OCI-LY7 (cell line): Measurements from ENCODE around the gene DNAJB14. TPM values are rescaled to one million over a fixed set of nuclear protein-coding genes. Genes with fewer than 3 reads are reported as not detected.

Experiments used
- BruUV-seq: library from RNA; stranded (reverse); fragments of 400-500 nt; replicated peaks from 2 replicates; lab custom pipeline; 2021; lab: Mats Ljungman, UMichigan
- CTCF ChIA-PET: fragments of 300-600 bp; sonication (Branson Sonifier 250); formaldehyde crosslinking; loops from one replicate; lab custom pipeline; 2022; ENCODE audit warnings: antibody characterized with exemption; ENCODE audit not compliant: unreplicated experiment; lab: Charles Lee
- POLR2A ChIA-PET: fragments of 300-600 bp; sonication (Branson Sonifier 250); formaldehyde crosslinking; loops from one replicate; lab custom pipeline; 2022; ENCODE audit warnings: antibody characterized with exemption; lab: Charles Lee
- DNase-seq: peaks from one replicate; pipeline ENCODE4 v3.0.0-alpha.2; 2015; ENCODE audit warnings: low spot score
- H2AFZ ChIP-seq: fragments of 200-600 bp; sonication (generic), shearing (Covaris generic); 2 replicates; pipeline ENCODE4 v1.6.1; 2014; ENCODE audit warnings: mild to moderate bottlenecking, antibody characterized with exemption, low read length, moderate library complexity
- H3K27ac ChIP-seq: fragments of 200-600 bp; sonication (generic); 2 replicates; pipeline ENCODE4 v1.5.1; 2014; ENCODE audit warnings: mixed run types, low read depth, mild to moderate bottlenecking, moderate library complexity, low read length, inconsistent platforms; ENCODE audit not compliant: poor library complexity, severe bottlenecking
- H3K36me3 ChIP-seq: fragments of 200-600 bp; sonication (generic); 2 replicates; pipeline ENCODE4 v1.6.1; 2014; ENCODE audit warnings: mild to moderate bottlenecking, antibody characterized with exemption, low read length, moderate library complexity, mixed read lengths; ENCODE audit not compliant: insufficient read depth
- H3K4me1 ChIP-seq: fragments of 200-600 bp; sonication (generic); 2 replicates; pipeline ENCODE4 v1.5.1; 2014; ENCODE audit warnings: mild to moderate bottlenecking, low read length; ENCODE audit not compliant: insufficient read depth, poor library complexity, severe bottlenecking
- H3K4me2 ChIP-seq: fragments of 200-600 bp; sonication (generic); 2 replicates; pipeline ENCODE4 v1.6.1; 2014; ENCODE audit warnings: mild to moderate bottlenecking, low read length
- H3K4me3 ChIP-seq: fragments of 200-600 bp; sonication (generic); 2 replicates; pipeline ENCODE4 v1.5.1; 2014; ENCODE audit warnings: mild to moderate bottlenecking, low read depth, low read length; ENCODE audit not compliant: poor library complexity, severe bottlenecking
- H3K79me2 ChIP-seq: fragments of 200-600 bp; sonication (generic); 2 replicates; pipeline ENCODE4 v1.6.1; 2016; ENCODE audit warnings: low read depth, mild to moderate bottlenecking, low read length, moderate library complexity, mixed read lengths; ENCODE audit not compliant: insufficient read depth
- H3K9me2 ChIP-seq: fragments of 200-600 bp; sonication (generic); 2 replicates; pipeline ENCODE4 v1.6.1; 2016; ENCODE audit warnings: mild to moderate bottlenecking, low read length, mixed read lengths; ENCODE audit not compliant: insufficient read depth
- H3K9me3 ChIP-seq: fragments of 200-600 bp; sonication (generic); 2 replicates; pipeline ENCODE4 v1.6.1; 2014; ENCODE audit warnings: mild to moderate bottlenecking, mixed run types, low read length, mixed read lengths
- H4K20me1 ChIP-seq: fragments of 200-600 bp; sonication (generic); 2 replicates; pipeline ENCODE4 v1.6.1; 2014; ENCODE audit warnings: mild to moderate bottlenecking, antibody characterized with exemption, low read length, moderate library complexity, mixed read lengths; ENCODE audit not compliant: insufficient read depth
- CTCF ChIP-seq: fragments of 200-600 bp; sonication (generic); conservative IDR thresholded peaks from 2 replicates; pipeline ENCODE4 v1.5.1; 2014; ENCODE audit warnings: mild to moderate bottlenecking, antibody characterized with exemption, low read length, moderate library complexity, mixed read lengths
- EZH2phosphoT487 ChIP-seq: fragments of 200-600 bp; sonication (generic); IDR thresholded peaks from 2 replicates; pipeline ENCODE4 v1.6.1; 2018; ENCODE audit warnings: low read depth, borderline replicate concordance, mild to moderate bottlenecking, mixed run types, antibody characterized with exemption, low read length, moderate library complexity, mixed read lengths
- intact Hi-C: fragments of 100-400 bp; cut with micrococcal nuclease; formaldehyde crosslinking; loops from one replicate; pipeline ENCODE4 v1.10.0; 2022; ENCODE audit not compliant: unreplicated experiment
- total RNA-seq, 2 experiments: library from RNA; depleted of rRNA in 1 of 2; stranded (reverse); fragments of >200 nt in 1 of 2; shearing (Covaris generic) in 1 of 2; gene quantifications; 2 replicates each; pipeline ENCODE4 v1.2.3, GENCODE V29; 2014 to 2022

DNAJB14 gene
- total RNA-seq, 2 experiments from 2014 or later, result 13.3 to 44.9 TPM

- POLR2A ChIA-PET, result interaction anchor here (0.6 to 1.0 kb wide), 2 partner anchors 19 to 61 kb away, joined by 3 read pairs; no protein-coding TSS in a partner anchor
- Histone ChIP-seq H3K4me1 (peaks cover 41% of the 10 kb centered on the region), H3K36me3 (peaks cover 67% of the 10 kb centered on the region), H2AFZ (no peak overlapping the region), H3K79me2 (no peaks in the 10 kb centered on the region), H3K27ac (no peak overlapping the region), H4K20me1 (no peaks in the 10 kb centered on the region), H3K9me3 (no peaks in the 10 kb centered on the region), H3K4me3 (no peak overlapping the region), H3K9me2 (no peaks in the 10 kb centered on the region), H3K4me2 (no peak overlapping the region)
- intact Hi-C loops, result no loop called here
- TF ChIP-seq CTCF (no peak), EZH2phosphoT487 (no peak)
- CTCF ChIA-PET, result interaction anchor here (1.0 kb wide), 1 partner anchor 44 kb away, joined by 4 read pairs; no protein-coding TSS in a partner anchor
- no peak for DNase-seq
- BruUV-seq, result no TSS peak
Measured at GRCh38 chr4:99852199-99852749, 94.1 kb downstream of the DNAJB14 start.

GRCh38 chr4:99848591-99849001, 97.8 kb downstream of the DNAJB14 start:
- Histone ChIP-seq H3K27ac (no peak overlapping the region), H3K4me1 (peaks cover 49% of the 10 kb centered on the region), H3K9me3 (no peaks in the 10 kb centered on the region), H3K4me3 (no peak overlapping the region), H4K20me1 (no peaks in the 10 kb centered on the region), H3K79me2 (peaks cover 12% of the 10 kb centered on the region; the same call in 1 of the 2 replicates), H3K4me2 (no peak overlapping the region), H3K9me2 (no peaks in the 10 kb centered on the region), H2AFZ (no peak overlapping the region), H3K36me3 (peaks cover 58% of the 10 kb centered on the region)
- intact Hi-C loops, result no loop called here
- BruUV-seq, result no TSS peak
- no peak for TF ChIP-seq EZH2phosphoT487
- no peak for TF ChIP-seq CTCF
- DNase-seq, result no peak
- ChIA-PET POLR2A (interaction anchor here (1.5 to 3.7 kb wide), 2 partner anchors 28 to 54 kb away, joined by 3 to 30 read pairs; no protein-coding TSS in a partner anchor), CTCF (no interaction called here)
